NCI-H1436 (cell line): ENCODE measurements around the gene NIPA2.

Experiments used
- DNase-seq: peaks from one replicate; lab custom pipeline; 2025; lab: John Stamatoyannopoulos, UW

NIPA2 gene

GRCh38 chr15:22902981-22903380 lies 64.5 kb downstream of the NIPA2 start:
- DNase-seq: no peak

GRCh38 chr15:22903427-22903826 lies 65.0 kb downstream of the NIPA2 start:
- DNase-seq: no peak

- DNase-seq: peak; percentile 12
Measured at GRCh38 chr15:22903961-22904534, 65.6 kb downstream of the NIPA2 start.

GRCh38 chr15:22904736-22905135 lies 66.3 kb downstream of the NIPA2 start:
- DNase-seq: no peak

GRCh38 chr15:22907161-22907950 lies 68.9 kb downstream of the NIPA2 start:
- DNase-seq: no peak

GRCh38 chr15:22908830-22909229 lies 70.4 kb downstream of the NIPA2 start:
- no peak for DNase-seq

GRCh38 chr15:22911306-22911705 lies 72.8 kb downstream of the NIPA2 start:
- DNase-seq: no peak

GRCh38 chr15:22912256-22912655 lies 73.8 kb downstream of the NIPA2 start:
- DNase-seq: no peak

GRCh38 chr15:22913646-22914380 lies 75.3 kb downstream of the NIPA2 start:
- no peak for DNase-seq

- DNase-seq: no peak
Measured at GRCh38 chr15:22915866-22916515, 77.5 kb downstream of the NIPA2 start.

GRCh38 chr15:22916606-22917350 lies 78.3 kb downstream of the NIPA2 start:
- no peak for DNase-seq

- no peak for DNase-seq
Measured at GRCh38 chr15:22917556-22917955, 79.1 kb downstream of the NIPA2 start.
